ENCODE results near the gene TLE7.

GRCh38 chr16:71461686-71462648 is 20.1 kb upstream of the TLE7 start, which contains the start of gene ZNF23:
- peak in 2 of 4 donors; percentile 70 to 84 for TF ChIP-seq POLR2A (IDR thresholded peaks at IDR 0.05)
- TF ChIP-seq CTCF (IDR thresholded peaks at IDR 0.05): peak in 4 of 6 experiments; percentile 14 to 40 (median 38)
- peak; percentile 90 to 92 for TF ChIP-seq POLR2AphosphoS5 (IDR thresholded peaks at IDR 0.05)
